NCI-H2029 (cell line): ENCODE measurements around the gene PKP2.

Experiments
- DNase-seq: peaks from one replicate; lab custom pipeline; 2025; lab: John Stamatoyannopoulos, UW

PKP2 gene

GRCh38 chr12:32809196-32809595 lies 87.4 kb downstream of the PKP2 start:
- DNase-seq, result no peak

GRCh38 chr12:32804301-32804700 lies 92.3 kb downstream of the PKP2 start:
- no peak for DNase-seq

- DNase-seq, result no peak
Observed at GRCh38 chr12:32801269-32801980, 95.2 kb downstream of the PKP2 start.

GRCh38 chr12:32794281-32794680 lies 102.3 kb downstream of the PKP2 start:
- no peak for DNase-seq

GRCh38 chr12:32789916-32790315 lies 106.7 kb downstream of the PKP2 start:
- DNase-seq, result no peak

GRCh38 chr12:32789446-32789845 lies 107.1 kb downstream of the PKP2 start:
- no peak for DNase-seq

GRCh38 chr12:32788405-32788804 lies 108.2 kb downstream of the PKP2 start:
- no peak for DNase-seq

- no peak for DNase-seq
Observed at GRCh38 chr12:32785557-32785956, 111.0 kb downstream of the PKP2 start.

- no peak for DNase-seq
Observed at GRCh38 chr12:32783029-32783428, 113.5 kb downstream of the PKP2 start.

- no peak for DNase-seq
Observed at GRCh38 chr12:32780071-32780470, 116.5 kb downstream of the PKP2 start.

GRCh38 chr12:32777691-32778175 lies 118.8 kb downstream of the PKP2 start:
- no peak for DNase-seq

GRCh38 chr12:32777159-32777558 lies 119.4 kb downstream of the PKP2 start:
- no peak for DNase-seq

GRCh38 chr12:32776258-32776657 lies 120.3 kb downstream of the PKP2 start:
- no peak for DNase-seq

- no peak for DNase-seq
Observed at GRCh38 chr12:32773691-32774090, 122.9 kb downstream of the PKP2 start.

- DNase-seq, result no peak
Observed at GRCh38 chr12:32770141-32770540, 126.4 kb downstream of the PKP2 start.

- no peak for DNase-seq
Observed at GRCh38 chr12:32768518-32768917, 128.1 kb downstream of the PKP2 start.

GRCh38 chr12:32765906-32766305 lies 130.7 kb downstream of the PKP2 start:
- no peak for DNase-seq

GRCh38 chr12:32761716-32762115 lies 134.9 kb downstream of the PKP2 start:
- no peak for DNase-seq

- no peak for DNase-seq
Observed at GRCh38 chr12:32757157-32757556, 139.4 kb downstream of the PKP2 start.

- no peak for DNase-seq
Observed at GRCh38 chr12:32756476-32757066, 140.0 kb downstream of the PKP2 start.

- peak; percentile 98 for DNase-seq
Observed at GRCh38 chr12:32755654-32756475, 140.7 kb downstream of the PKP2 start, which contains the start of gene YARS2. Gene YARS2, minus strand, starts transcription at chr12:32755897. Its CDS starts 23 bp downstream, at chr12:32755874.

- peak; percentile 74 for DNase-seq
Observed at GRCh38 chr12:32755051-32755653, 141.4 kb downstream of the PKP2 start.
